ENCODE results near the gene CEP89.

Gene CEP89

DNA sequence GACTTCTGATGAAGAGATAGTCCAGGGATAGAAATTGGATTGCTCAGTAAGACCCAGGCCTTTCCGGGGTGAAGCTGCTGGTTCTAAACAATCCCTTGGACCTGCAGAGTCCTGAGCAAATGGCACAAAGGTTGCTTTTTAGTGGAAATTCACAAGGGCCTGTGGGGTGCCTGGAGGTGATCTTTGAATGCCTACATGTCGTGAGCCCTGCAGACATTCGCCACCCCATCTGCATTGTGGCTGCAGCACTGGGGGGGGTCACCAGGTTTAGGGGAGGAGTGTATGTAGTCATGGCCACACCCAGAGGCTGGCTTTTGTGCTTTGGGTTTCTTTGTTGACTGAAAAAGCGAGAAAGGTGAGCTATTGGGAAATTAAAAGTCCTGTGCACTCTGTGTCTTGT lies 143.6 kb downstream of the CEP89 start:
- Histone ChIP-seq H3K4me1 (ENCODE audit: insufficient read depth, low read length) (no peaks in the 10 kb centered on the region), H3K27ac (ENCODE audit: low read length) (no peak overlapping the region), H3K4me2 (ENCODE audit: insufficient read depth, low read length) (no peak overlapping the region), H3K79me2 (ENCODE audit: insufficient read depth, low read length) (no peaks in the 10 kb centered on the region), H3K9me3 (ENCODE audit: insufficient read depth, low read length, severe bottlenecking) (no peaks in the 10 kb centered on the region), H3K27me3 (ENCODE audit: insufficient read depth, low read length, poor library complexity) (no peaks in the 10 kb centered on the region), H4K20me1 (ENCODE audit: insufficient read depth, low read length) (no peaks in the 10 kb centered on the region), H3K36me3 (ENCODE audit: insufficient read depth, low read length) (no peaks in the 10 kb centered on the region), H2AFZ (ENCODE audit: low read depth, low read length) (no peak overlapping the region), H3K9ac (ENCODE audit: low read depth, low read length) (no peak overlapping the region), H3K4me3 (ENCODE audit: low read depth in 1 of 2, low read length in 2 of 2) (no peak overlapping the region)
- ATAC-seq (ENCODE audit: insufficient read depth, low read depth) (no peak), DNase-seq (no peak)
- no peak for TF ChIP-seq EZH2 (IDR thresholded peaks at IDR 0.05; ENCODE audit: borderline replicate concordance, low read depth, low read length, severe bottlenecking)

Measured in DND-41 (cell line).